Mucosa of descending colon (tissue), 3 donors: ENCODE data around the gene LASP1. TPM values are rescaled to one million over a fixed set of nuclear protein-coding genes. Genes with fewer than 3 reads are reported as not detected.
"Not testable (repeated sequence)": the region's sequence is repeated elsewhere in the genome, so short reads cannot be mapped to it uniquely, and the experiment has no call there.

Source experiments
- ATAC-seq: fragments of 200-7000 bp; cut with Tn5 transposase; one replicate; pipeline ENCODE4 v1.9.1; 2020; ENCODE audit warnings: mild to moderate bottlenecking, moderate library complexity
- DNase-seq, 3 donors: peaks; one replicate each; pipeline ENCODE4 v3.0.0-alpha.2; 2020
- H3K36me3 ChIP-seq: fragments of 200-600 bp; one replicate; pipeline ENCODE4 v1.8.0; 2021; ENCODE audit warnings: low read depth, mild to moderate bottlenecking
- H3K4me1 ChIP-seq: fragments of 200-600 bp; one replicate; pipeline ENCODE4 v1.8.0; 2021; ENCODE audit warnings: low read depth, mild to moderate bottlenecking
- H3K4me3 ChIP-seq: fragments of 200-600 bp; one replicate; pipeline ENCODE4 v1.8.0; 2021; ENCODE audit warnings: mild to moderate bottlenecking
- H3K9me3 ChIP-seq: fragments of 200-600 bp; one replicate; pipeline ENCODE4 v1.8.0; 2021; ENCODE audit warnings: mild to moderate bottlenecking
- intact Hi-C, 2 donors: fragments of 100-400 bp; cut with DNase I in 1 of 2; cut with micrococcal nuclease in 1 of 2; formaldehyde crosslinking; loops; one replicate each; pipeline versions ENCODE4 v1.11.0 to v1.11.1; 2022; cut with DNase I, micrococcal nuclease
- total RNA-seq, 3 donors: library from RNA; stranded (reverse); fragmentation: NEBNext Ultra II Directional in 2 of 3; extraction: Animal tissue kit (Norgen Biotek cat#: 25700) in 2 of 3; gene quantifications; one replicate each; pipeline versions ENCODE4 v1.2.1 to v1.2.4, GENCODE V29; 2021 to 2023
- TF ChIP-seq, protein P1 (sequence below): fragments of 200-600 bp; IDR thresholded peaks from one replicate; pipeline ENCODE4 v1.8.0; 2022; ENCODE audit warnings: antibody characterized with exemption, mild to moderate bottlenecking
- donor health status: DM: no; HTN: no; CAD: no; lungs with moderate emphysema.
- donor health status: DM: no; HTN: no; CAD: no.
- donor health status: DM: no; HTN: yes; CAD: no.

LASP1 gene
- total RNA-seq, 3 donors from 2014 or later, result 163 to 286 (median 276) TPM

DNA sequence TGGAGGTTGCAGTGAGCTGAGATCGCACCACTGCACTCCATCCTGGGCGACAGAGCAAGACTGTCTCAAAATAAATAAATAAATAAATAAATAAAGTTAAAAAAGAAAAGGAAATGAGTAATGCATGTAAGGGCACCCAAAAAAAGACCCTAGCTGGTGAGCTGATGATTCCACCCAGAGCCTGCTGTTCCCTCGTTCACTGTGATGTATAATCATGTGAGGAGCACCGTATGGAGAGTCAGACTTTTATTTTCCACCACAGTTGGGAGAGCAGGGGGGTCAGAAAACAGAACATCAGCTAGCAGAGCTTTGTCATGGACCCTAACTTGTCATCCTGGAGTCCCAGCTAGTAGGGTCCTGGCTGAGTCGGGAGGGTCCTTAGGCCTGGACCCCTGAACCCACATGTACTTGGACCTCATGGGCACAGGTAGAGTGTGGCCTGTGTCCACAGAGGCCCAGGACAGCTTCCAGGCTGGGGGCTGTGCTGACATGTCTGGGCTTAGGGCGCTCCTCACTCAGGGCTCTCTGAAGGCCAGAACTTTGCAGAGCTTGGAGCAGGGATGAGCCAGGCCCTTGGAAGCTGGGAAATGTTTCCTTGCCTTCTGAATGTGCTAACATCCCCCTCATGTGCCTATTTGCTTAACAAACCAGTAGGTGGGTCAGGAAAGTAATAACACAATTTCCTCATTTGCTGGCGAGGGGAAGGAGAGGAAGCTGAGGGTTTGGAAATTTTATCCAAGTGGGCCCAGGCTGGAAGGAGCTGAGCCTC lies 36.8 kb downstream of the LASP1 start:
- DNase-seq, result peak in 1 of 3 donors; percentile 14
- peaks cover 6% of the 10 kb centered on the region for H3K4me1 ChIP-seq
- ATAC-seq, result no peak
- no peaks in the 10 kb centered on the region for H3K9me3 ChIP-seq
- TF ChIP-seq, protein P1, sequence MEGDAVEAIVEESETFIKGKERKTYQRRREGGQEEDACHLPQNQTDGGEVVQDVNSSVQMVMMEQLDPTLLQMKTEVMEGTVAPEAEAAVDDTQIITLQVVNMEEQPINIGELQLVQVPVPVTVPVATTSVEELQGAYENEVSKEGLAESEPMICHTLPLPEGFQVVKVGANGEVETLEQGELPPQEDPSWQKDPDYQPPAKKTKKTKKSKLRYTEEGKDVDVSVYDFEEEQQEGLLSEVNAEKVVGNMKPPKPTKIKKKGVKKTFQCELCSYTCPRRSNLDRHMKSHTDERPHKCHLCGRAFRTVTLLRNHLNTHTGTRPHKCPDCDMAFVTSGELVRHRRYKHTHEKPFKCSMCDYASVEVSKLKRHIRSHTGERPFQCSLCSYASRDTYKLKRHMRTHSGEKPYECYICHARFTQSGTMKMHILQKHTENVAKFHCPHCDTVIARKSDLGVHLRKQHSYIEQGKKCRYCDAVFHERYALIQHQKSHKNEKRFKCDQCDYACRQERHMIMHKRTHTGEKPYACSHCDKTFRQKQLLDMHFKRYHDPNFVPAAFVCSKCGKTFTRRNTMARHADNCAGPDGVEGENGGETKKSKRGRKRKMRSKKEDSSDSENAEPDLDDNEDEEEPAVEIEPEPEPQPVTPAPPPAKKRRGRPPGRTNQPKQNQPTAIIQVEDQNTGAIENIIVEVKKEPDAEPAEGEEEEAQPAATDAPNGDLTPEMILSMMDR, result no peak
- H3K4me3 ChIP-seq, result no peak overlapping the region
- no peaks in the 10 kb centered on the region for H3K36me3 ChIP-seq
- intact Hi-C loops, result no loop called here

DNA sequence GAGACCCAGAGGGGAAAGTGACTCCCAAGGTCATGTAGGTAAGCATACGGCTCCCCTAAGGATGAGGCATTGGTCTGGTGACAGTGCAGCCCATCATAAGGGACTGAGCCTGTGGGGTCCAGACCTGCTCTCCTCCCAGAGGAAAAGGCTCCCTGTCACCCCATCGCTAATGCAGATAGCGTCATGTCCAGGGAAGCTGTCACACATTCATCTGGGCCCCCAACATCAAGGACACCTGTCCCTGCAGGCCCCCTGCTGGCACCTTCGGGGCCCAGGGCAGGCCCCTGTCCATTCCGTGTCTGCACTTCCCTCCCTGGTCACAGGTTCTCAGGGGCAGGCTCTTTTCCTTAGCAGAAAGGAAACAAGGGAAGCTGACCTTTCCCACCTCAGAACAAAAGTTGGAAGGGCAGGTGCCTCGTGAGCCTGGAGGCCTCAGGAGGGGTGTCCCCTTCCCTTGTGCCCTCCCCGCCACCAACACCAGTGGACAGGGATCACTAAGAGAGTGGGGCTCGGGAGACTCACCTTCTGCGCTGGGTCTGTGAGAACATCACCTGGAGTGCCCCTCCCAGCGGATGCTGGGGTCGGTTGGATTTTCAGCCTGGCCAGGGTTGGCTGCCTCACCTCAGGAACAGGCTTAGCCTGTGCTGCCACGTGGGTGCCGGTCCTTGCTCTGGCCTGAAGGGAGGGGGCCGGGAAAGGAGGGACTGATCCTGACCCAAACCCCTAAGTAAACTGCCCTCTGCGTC lies 38.2 kb downstream of the LASP1 start:
- intact Hi-C loops, result no loop called here
- DNase-seq (peak in 1 of 3 donors; percentile 13), ATAC-seq (no peak)
- no peaks in the 10 kb centered on the region for H3K9me3 ChIP-seq
- H3K36me3 ChIP-seq, result no peaks in the 10 kb centered on the region
- H3K4me1 ChIP-seq, result peaks cover 6% of the 10 kb centered on the region
- TF ChIP-seq, protein P1, result no peak
- no peak overlapping the region for H3K4me3 ChIP-seq

- H3K4me1 ChIP-seq, result peaks cover 6% of the 10 kb centered on the region
- ATAC-seq, result no peak
These were observed 38.9 kb downstream of the LASP1 start for GRCh38 chr17:38908676-38909181.

DNA sequence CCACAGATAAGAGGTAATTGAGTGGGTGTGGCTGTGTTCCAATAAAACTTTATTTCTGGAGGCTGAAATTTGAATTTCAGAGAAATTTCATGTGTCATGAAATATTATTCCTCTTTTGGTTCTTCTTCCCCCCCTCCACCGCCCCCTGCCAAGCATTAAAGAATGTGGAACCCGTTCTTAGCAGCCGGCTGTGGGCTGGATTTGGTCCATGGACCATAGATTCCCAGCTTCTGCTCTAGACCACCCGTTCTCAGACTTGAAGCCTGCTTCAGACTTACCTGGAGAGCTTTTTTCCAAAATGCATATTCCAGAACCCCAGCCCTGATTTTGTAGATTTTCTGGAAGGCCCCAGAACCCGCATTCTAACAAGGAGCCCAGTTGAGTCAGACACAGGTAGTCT lies 40.5 kb downstream of the LASP1 start:
- intact Hi-C loops, result no loop called here
- DNase-seq (no peak), ATAC-seq (no peak)
- TF ChIP-seq, protein P1, result no peak
- Histone ChIP-seq H3K4me1 (peaks cover 14% of the 10 kb centered on the region), H3K4me3 (no peak overlapping the region), H3K36me3 (peaks cover 4% of the 10 kb centered on the region), H3K9me3 (no peaks in the 10 kb centered on the region)

More at GRCh38 chr17:38908676-38909181, 38.9 kb downstream of the LASP1 start:
- intact Hi-C loops, result no loop called here
- TF ChIP-seq, protein P1, result no peak
- Histone ChIP-seq H3K9me3 (no peaks in the 10 kb centered on the region), H3K4me3 (no peak overlapping the region), H3K36me3 (no peaks in the 10 kb centered on the region)
- peak in 1 of 3 donors; percentile 23 for DNase-seq

GRCh38 chr17:38911081-38911730 lies 41.3 kb downstream of the LASP1 start:
- TF ChIP-seq, protein P1, result no peak
- no peak for ATAC-seq
- Histone ChIP-seq H3K4me3 (no peak overlapping the region), H3K36me3 (peaks cover 10% of the 10 kb centered on the region), H3K4me1 (peaks cover 14% of the 10 kb centered on the region), H3K9me3 (no peaks in the 10 kb centered on the region)
- intact Hi-C loops, result no loop called here
- DNase-seq, result peak in 1 of 3 donors; percentile 20

- H3K4me3 ChIP-seq, ATAC-seq, intact Hi-C loops, DNase-seq, H3K36me3 ChIP-seq, H3K9me3 ChIP-seq: not testable (repeated sequence)
- peaks cover 14% of the 10 kb centered on the region for H3K4me1 ChIP-seq
These were observed 41.8 kb downstream of the LASP1 start for GRCh38 chr17:38911731-38912081.
